Measurements from ENCODE around the gene HDAC4.

Gene HDAC4

GRCh38 chr2:239119346-239120126, 281.3 kb downstream of the HDAC4 start:
- DNase-seq (ENCODE audit: low spot score), result no peak

- DNase-seq (ENCODE audit: low spot score), result no peak
Observed at GRCh38 chr2:239118675-239119211, 282.1 kb downstream of the HDAC4 start.

DNA sequence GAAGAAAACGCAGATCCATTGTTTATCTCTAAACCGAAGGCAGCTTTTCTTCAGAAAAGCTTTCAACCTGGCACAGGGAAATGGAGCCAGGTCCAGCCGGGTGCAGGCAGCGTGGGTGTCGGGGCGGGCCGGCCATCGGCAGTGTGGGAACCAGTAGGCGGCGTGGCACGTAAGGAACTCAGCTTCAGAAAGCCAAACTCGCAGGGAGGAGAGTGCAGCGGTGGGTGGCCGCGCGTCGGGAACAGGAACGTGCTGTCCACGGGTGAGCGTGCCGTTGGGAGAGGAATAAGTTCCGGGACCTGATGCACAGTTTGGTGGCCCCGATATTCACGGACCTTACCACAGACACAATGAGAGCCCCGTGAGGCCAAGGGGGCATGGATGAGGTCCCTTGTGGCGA, 282.6 kb downstream of the HDAC4 start:
- DNase-seq (ENCODE audit: low spot score), result no peak

- no peak for DNase-seq (ENCODE audit: low spot score)
Observed at GRCh38 chr2:239117831-239118230, 283.0 kb downstream of the HDAC4 start.

DNA sequence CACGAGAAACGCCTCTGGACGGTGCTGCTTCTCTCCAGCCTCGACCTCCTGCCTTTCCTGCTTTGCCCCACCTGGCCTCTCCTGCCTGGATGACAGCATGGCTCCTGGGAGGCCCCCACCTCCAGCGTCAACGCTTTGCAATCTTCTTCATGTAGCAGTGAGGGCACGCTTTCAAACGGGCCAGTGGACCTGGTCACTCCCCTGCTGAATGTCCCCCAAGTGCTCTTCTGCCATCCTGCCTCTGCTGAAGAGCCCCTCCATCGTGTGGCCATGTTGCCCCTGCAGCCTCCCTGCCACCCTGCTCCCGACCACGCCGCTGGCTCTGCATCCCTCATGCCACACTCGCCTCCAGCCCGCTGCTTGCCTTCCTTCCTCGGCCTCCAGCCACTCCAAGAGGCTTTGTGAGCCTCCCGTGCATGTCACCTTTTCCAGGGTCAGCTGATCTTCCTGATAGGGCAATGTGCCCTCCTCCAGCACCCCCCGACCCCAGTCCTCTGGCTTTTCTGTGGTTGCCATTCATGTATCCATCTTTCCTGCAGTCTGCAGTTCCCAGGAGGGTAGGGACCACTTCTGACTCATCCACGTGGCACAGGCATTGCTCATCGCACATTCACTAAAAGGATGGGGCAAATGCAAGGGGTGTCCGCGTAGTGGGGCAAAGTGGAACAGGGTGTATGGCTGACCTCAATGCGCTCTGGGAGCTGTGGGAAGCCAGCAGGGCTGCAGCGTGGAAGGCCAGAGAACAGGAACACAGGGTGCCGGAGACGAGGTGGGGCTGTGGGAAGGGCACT, 284.2 kb downstream of the HDAC4 start:
- peak; percentile 57 for DNase-seq (ENCODE audit: low spot score)

- no peak for DNase-seq (ENCODE audit: low spot score)
Observed at GRCh38 chr2:239115616-239116015, 285.2 kb downstream of the HDAC4 start.

DNA sequence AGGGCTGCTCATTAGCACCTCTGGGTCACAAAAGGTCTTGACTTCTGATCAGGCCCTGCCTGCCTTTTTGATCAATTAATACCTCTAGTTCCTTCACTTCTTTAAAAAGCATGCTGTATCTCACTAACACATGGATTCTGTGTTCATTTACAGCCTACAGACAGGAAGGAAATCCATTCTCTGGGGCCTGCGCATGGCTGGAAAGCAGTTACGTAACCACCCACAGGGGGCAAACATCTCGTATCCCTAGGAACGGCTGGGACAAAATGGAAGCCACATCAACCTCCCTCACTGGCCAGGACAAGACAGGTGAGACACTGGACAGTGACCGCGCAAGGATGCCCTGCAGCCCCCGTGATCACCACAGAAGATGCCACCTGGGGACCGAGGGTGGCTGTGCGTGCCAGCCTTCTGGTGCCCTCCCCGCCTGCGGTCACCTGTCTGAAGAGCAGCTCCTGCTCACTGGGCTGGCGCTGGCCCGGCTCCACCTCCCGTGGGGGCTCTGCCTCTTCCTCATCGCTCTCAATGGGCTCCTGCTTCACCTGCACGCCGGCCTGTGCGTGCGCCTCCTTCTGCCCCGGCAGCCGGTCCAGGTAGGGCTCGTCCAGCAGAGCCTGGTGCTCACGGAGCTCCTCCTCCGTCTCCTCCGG, 286.1 kb downstream of the HDAC4 start:
- no peak for DNase-seq (ENCODE audit: low spot score)

DNA sequence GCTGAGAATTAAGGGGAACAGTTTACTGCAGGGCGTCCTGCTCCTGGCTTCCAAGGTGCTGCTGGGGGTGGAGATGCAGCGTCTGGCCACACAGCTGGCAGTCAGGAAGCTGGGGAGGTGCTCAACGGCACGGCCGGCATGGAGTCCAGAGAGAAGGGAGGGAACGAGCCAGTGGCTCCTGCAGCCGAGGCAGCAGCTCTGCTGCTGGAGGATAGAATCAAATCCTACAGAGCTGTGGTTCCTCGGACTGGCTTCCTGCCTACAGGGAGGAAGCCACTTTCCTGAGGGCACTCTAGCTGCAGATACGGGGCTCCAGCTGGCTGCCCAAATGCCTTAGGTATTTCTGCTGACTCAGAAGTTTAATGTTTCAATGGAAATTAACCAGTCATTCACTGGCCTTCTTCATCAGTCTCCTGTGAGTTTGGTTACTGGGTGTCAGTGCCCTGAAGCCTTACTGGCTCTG, 286.7 kb downstream of the HDAC4 start:
- DNase-seq (ENCODE audit: low spot score), result peak; percentile 48

DNA sequence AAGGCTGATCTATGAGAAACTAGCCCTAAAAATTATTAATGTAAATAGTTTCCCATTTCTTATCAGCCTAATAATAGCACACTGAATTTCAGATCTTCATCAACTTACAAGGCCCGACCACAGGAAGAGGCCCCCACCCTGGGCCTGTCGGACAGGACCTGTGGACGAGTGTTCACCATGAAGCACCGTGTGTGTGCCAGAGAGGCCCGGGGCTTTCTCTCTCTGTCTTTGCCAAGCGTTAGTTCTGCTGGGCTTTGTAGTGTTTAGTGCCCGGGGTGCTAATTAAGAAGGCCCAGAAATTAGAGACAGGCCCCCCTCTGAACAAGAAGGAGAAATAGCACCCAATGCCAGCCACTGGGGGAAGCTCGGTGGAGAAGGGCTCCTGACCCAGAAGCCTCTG, 287.2 kb downstream of the HDAC4 start:
- no peak for DNase-seq (ENCODE audit: low spot score)

DNA sequence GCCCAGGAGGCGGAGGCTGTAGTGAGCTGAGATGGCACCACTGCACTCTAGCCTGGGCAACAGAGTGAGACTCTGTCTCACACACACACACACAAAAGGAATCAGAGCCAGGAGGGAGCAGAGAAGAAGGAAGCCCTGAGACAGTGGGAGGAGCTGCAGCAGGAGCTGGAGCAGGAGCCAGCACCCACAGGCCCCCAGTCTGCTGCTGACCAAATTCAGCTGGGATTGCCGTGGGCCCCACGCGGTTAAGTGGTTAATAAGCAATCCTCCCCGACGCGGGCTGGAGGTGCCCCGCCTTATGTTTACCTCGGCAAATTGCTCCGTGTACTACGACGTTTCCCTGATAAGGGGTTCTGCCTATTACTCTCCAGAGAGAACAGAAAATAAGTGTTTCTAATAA, 287.6 kb downstream of the HDAC4 start:
- DNase-seq (ENCODE audit: low spot score), result peak; percentile 69

- DNase-seq (ENCODE audit: low spot score), result no peak
Observed at GRCh38 chr2:239112127-239112774, 288.6 kb downstream of the HDAC4 start.

DNA sequence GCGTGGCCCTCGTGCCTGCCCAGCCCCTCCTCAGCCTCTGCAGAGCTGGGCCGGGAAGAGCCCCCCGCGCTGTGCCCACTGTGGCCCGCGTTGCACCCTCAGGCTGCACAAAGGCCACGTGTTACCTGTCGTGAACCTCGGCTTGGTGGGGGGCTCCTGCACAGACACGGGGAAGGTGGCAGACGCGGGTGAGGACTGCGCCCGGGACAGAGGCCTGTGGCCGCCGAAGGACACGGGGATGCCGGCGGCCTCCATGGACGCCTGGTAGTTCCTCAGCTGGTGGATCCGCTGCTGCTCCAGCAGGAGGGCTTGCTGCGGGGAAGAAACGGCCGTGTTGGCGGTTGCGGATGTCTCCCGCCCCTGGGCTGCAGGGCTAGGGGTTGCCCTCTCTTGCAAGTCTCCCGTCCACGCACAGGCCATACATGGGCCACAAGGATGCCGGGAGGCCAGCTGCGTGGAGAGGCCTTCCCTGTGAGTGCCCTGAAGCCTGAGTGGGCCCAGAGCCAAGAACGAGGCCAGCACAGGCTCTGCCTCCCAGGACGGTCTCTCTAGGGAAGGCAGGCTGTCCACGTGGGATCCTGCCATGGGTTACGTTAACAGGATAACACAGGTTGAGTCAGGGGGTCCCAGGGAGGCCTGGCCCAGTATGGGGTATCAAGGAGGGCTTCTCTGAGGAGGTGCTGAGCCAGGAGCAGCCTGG, 289.3 kb downstream of the HDAC4 start:
- DNase-seq (ENCODE audit: low spot score), result no peak

GRCh38 chr2:239110595-239111048, 290.2 kb downstream of the HDAC4 start:
- peak; percentile 55 for DNase-seq (ENCODE audit: low spot score)

GRCh38 chr2:239109928-239110545, 290.8 kb downstream of the HDAC4 start:
- no peak for DNase-seq (ENCODE audit: low spot score)

DNA sequence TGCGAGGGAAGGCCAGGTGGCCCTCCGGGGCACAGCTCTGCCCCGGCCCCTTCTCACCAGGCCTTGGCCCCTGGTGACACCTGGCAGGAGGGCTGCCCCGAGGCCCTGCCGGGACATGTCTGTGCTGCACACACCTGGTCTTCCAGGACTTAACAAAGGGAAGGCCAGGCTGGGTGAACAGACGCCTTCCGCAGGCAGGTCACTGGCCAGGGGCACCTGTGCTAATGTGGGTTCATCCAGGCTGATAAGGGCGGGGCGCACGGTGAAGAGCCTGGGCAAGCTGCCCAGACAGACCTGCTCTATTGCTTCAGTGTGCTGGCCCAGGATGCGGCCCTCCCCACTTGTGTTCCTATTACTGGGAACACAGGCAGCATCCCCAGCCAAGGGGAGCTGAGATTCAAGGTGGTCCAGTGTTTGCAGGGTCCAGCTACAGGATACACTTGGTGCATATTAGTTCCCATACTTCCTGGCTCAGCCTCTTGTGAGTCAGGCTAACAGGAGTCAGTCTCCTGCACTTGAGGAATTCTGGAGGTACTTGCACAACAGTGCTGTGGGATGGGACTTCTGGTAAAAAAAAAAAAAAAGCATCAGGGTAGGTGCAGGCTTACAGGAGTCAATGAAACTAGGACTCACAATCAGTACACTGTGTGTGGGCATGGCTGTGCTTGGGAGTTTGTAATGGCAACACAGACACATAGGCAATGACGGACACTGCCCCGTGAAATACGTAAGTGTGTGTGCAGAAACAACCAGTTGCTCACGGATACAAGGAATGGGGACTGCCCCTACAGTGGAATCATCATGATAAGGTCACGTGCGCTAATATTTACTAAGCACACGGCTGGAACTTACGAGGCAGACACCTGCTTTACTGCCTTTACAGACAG, 291.5 kb downstream of the HDAC4 start:
- no peak for DNase-seq (ENCODE audit: low spot score)

DNA sequence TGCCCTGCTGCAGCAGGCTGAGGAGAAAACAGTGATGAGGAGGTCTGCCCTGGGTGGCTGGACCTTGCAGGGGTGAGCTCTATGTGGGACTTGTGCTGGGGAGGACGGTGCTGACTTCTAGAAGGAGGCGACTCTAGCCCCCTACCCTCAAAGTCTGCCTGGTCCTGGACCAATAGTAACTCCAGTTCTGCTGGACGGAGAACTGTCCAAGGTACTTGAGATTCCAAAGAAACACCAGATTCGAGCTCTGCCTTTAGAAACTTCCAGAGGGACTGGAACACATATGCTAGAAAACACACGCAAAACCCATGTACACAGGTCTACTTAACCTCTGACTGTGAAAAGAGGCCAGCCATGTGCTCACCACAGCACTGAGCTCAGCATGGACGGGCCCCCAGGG, 292.4 kb downstream of the HDAC4 start:
- no peak for DNase-seq (ENCODE audit: low spot score)

GRCh38 chr2:239107936-239108335, 292.9 kb downstream of the HDAC4 start:
- DNase-seq (ENCODE audit: low spot score), result no peak

DNA sequence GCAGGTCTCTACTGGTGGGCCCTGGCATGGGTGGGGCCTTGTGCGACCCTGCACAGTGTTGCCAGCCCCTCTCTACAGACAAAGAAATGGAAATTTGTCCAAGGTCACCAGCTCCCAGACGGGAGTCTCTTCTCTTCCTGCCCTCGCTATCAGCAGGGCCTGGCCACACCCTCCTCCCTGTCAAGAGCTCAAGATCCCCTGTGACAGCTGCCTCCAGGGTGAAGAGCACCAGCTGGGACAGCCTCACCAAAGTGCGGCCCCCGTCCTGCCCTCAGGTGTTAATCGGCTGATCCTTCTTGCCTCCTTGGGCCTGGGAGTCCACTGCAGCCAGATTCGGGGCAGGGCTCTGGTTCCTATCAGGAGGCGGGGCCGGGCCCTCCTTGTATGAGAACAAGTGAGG, 293.9 kb downstream of the HDAC4 start:
- no peak for DNase-seq (ENCODE audit: low spot score)

DNA sequence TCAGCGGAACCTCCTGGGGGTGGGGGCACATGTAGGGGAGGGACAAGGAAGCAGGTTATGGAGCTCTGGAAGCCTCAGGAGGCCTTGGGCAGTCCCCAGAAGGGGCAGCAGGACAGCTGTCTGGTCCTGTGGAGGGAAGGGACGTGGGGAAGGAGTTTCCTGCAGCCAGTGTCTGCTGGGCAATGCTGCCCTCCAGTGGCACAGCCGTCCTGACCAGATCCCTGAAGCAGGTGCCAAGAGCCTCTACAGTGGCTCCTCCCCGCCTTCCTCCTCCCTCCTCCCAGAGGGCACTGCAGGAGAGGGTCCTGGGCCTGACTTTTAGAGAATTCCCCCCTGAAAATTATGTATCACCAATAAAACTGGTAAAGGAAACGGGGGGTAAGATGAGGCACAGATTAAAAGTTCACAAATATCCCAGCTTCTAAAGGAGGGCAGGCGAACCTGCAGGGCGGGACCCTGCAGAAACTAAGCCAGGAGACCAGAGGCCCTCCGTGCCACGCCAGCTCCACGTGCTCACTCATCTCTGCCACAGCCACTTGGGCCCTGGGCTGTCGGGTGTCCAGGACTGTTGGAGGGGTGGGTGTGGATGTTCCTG, 294.4 kb downstream of the HDAC4 start:
- peak; percentile 89 for DNase-seq (ENCODE audit: low spot score)

Measured in AG08396 (cell line).